Transverse colon (tissue), 3 donors: Measurements from ENCODE around the gene UROD.

ENCODE experiments used
- CTCF ChIP-seq, 5 experiments: fragments of 200-600 bp in 3 of 5; fragments of 450-650 bp in 2 of 5; sonication (generic) in 3 of 5; IDR thresholded peaks; 1 replicate in 2 of 5; 2 replicates in 3 of 5; pipeline ENCODE4 v1.5.1; 2016 to 2017; ENCODE audit warnings: antibody characterized with exemption in 5 of 5, inconsistent platforms in 3 of 5, mild to moderate bottlenecking in 2 of 5, moderate library complexity in 1 of 5
- EP300 ChIP-seq: sonication (generic); formaldehyde crosslinking; IDR thresholded peaks from one replicate; pipeline ENCODE4 v1.6.1; 2017; ENCODE audit warnings: antibody characterized with exemption, low read depth

GRCh38 chr1:45059829-45060228, 47.8 kb downstream of the UROD start:
- TF ChIP-seq EP300 (no peak), CTCF (IDR thresholded peaks at IDR 0.05) (no peak)
